A549 (cell line): ENCODE data around the gene ANK2. TPM values are rescaled to one million over a fixed set of nuclear protein-coding genes. Genes with fewer than 3 reads are reported as not detected.

Experiments
- ATAC-seq, 2 experiments: fragments of 200-7000 bp in 1 of 2; fragments of >200 bp in 1 of 2; cut with Nextera tagmentation in 1 of 2; cut with Tn5 transposase in 1 of 2; 3 replicates each; pipeline versions ENCODE4 v1.8.0 to v1.9.1; 2018 to 2020; ENCODE audit warnings: mild to moderate bottlenecking in 1 of 2, moderate library complexity in 1 of 2
- CTCF ChIA-PET: fragments of 300-600 bp; sonication (Branson Sonifier 250); formaldehyde crosslinking; extraction: SDS; loops from one replicate; lab custom pipeline; 2021; ENCODE audit warnings: antibody characterized with exemption, inconsistent platforms; lab: Yijun Ruan, JAX
- POLR2A ChIA-PET: fragments of 350-600 bp; formaldehyde crosslinking; extraction: SDS; loops from one replicate; lab custom pipeline; 2021; ENCODE audit warnings: antibody characterized with exemption, inconsistent platforms; lab: Yijun Ruan, JAX
- DNase-seq, 2 experiments: peaks; one replicate each; pipeline versions ENCODE4 v3.0.0 to v3.0.0-alpha.2; 2011 to 2016; ENCODE audit warnings: low read depth in 1 of 2, low spot score in 1 of 2
- FAIRE-seq: peaks from 2 replicates; lab custom pipeline; 2011; peaks lifted over from hg19 to GRCh38; lab: Jason Lieb, UNC
- H3K27ac ChIP-seq, 2 experiments: fragments of >200 bp; sonication (Bioruptor Twin); formaldehyde crosslinking; 3 replicates each; pipeline ENCODE4 v1.5.1; 2016 to 2017
- H3K4me1 ChIP-seq: fragments of >200 bp; sonication (Bioruptor Twin); formaldehyde crosslinking; 3 replicates; pipeline ENCODE4 v1.6.1; 2016
- H3K4me2 ChIP-seq: fragments of >200 bp; sonication (Bioruptor Twin); formaldehyde crosslinking; 3 replicates; pipeline ENCODE4 v1.6.1; 2016
- H3K4me3 ChIP-seq: fragments of >200 bp; sonication (Bioruptor Twin); formaldehyde crosslinking; 3 replicates; pipeline ENCODE4 v1.5.1; 2016
- H3K9me3 ChIP-seq: fragments of >200 bp; sonication (Bioruptor Twin); formaldehyde crosslinking; 3 replicates; pipeline ENCODE4 v1.6.1; 2016
- ATOH8 ChIP-seq: fragments of 250-450 bp; sonication (Bioruptor Pico); IDR thresholded peaks from 2 replicates; pipeline ENCODE4 v1.5.0; 2020; ENCODE audit warnings: low read depth, mild to moderate bottlenecking, moderate library complexity
- BCL3 ChIP-seq: fragments of >200 bp; sonication (Bioruptor Twin); formaldehyde crosslinking; IDR thresholded peaks from 3 replicates; pipeline ENCODE4 v1.6.1; 2016
- CBX8 ChIP-seq: fragments of 200-600 bp; sonication (generic); IDR thresholded peaks from 2 replicates; pipeline ENCODE4 v1.6.1; 2016
- CHD2 ChIP-seq: fragments of 150-350 bp; IDR thresholded peaks from 2 replicates; pipeline ENCODE4 v1.6.1; 2014; ENCODE audit warnings: low read length; ENCODE audit not compliant: partially characterized antibody
- CHD4 ChIP-seq: fragments of 200-600 bp; sonication (generic); IDR thresholded peaks from 2 replicates; pipeline ENCODE4 v1.6.1; 2016; ENCODE audit warnings: antibody characterized with exemption, mild to moderate bottlenecking, borderline replicate concordance
- E2F6 ChIP-seq: IDR thresholded peaks from 2 replicates; pipeline ENCODE4 v1.6.1; 2012; ENCODE audit warnings: low read depth, borderline replicate concordance
- EHF ChIP-seq: fragments of 250-450 bp; sonication (Bioruptor Pico); IDR thresholded peaks from 2 replicates; pipeline ENCODE4 v1.5.0; 2020; ENCODE audit warnings: mild to moderate bottlenecking
- FOSB ChIP-seq: fragments of 250-450 bp; sonication (Bioruptor Pico); IDR thresholded peaks from 2 replicates; pipeline ENCODE4 v1.5.0; 2020; ENCODE audit warnings: mild to moderate bottlenecking, moderate library complexity
- FOSL2 ChIP-seq, 2 experiments: fragments of 450-650 bp in 1 of 2; fragments of >200 bp in 1 of 2; sonication (Bioruptor Twin) in 1 of 2; formaldehyde crosslinking; IDR thresholded peaks; 2 replicates each; pipeline versions ENCODE4 v1.5.0 to v1.6.1; 2016 to 2020; ENCODE audit warnings: mild to moderate bottlenecking in 1 of 2, moderate library complexity in 1 of 2
- FOXS1 ChIP-seq: fragments of 250-450 bp; sonication (Bioruptor Pico); IDR thresholded peaks from 2 replicates; pipeline ENCODE4 v1.5.0; 2020; ENCODE audit warnings: mild to moderate bottlenecking, moderate library complexity
- HDAC2 ChIP-seq: fragments of 200-600 bp; sonication (generic); IDR thresholded peaks from 2 replicates; pipeline ENCODE4 v1.6.1; 2016
- HEYL ChIP-seq: fragments of 250-450 bp; sonication (Bioruptor Pico); IDR thresholded peaks from 2 replicates; pipeline ENCODE4 v1.8.0; 2021; ENCODE audit warnings: mild to moderate bottlenecking, moderate library complexity
- HOXB13 ChIP-seq: fragments of 250-450 bp; sonication (Bioruptor Pico); IDR thresholded peaks from 2 replicates; pipeline ENCODE4 v1.5.0; 2020; ENCODE audit warnings: low read depth, mild to moderate bottlenecking, moderate library complexity
- HOXB5 ChIP-seq: fragments of 250-450 bp; sonication (Bioruptor Pico); IDR thresholded peaks from 2 replicates; pipeline ENCODE4 v1.5.0; 2020; ENCODE audit warnings: mild to moderate bottlenecking, moderate library complexity
- JUN ChIP-seq, 2 experiments: fragments of >200 bp; sonication (Bioruptor Twin); formaldehyde crosslinking; IDR thresholded peaks; 2 replicates in 1 of 2; 3 replicates in 1 of 2; pipeline ENCODE4 v1.6.1; 2016 to 2017
- KDM5A ChIP-seq: fragments of 200-600 bp; sonication (generic); IDR thresholded peaks from 2 replicates; pipeline ENCODE4 v1.6.1; 2016; ENCODE audit warnings: antibody characterized with exemption, mild to moderate bottlenecking
- MAZ ChIP-seq: fragments of 150-350 bp; IDR thresholded peaks from 2 replicates; pipeline ENCODE4 v1.6.1; 2014; ENCODE audit warnings: antibody characterized with exemption, low read depth, low read length, borderline replicate concordance
- MYC ChIP-seq: IDR thresholded peaks from 2 replicates; pipeline ENCODE4 v1.6.1; 2012; ENCODE audit warnings: mild to moderate bottlenecking, inconsistent platforms, low read length, improper control_type of control experiment, borderline replicate concordance
- NFE2L2 ChIP-seq: fragments of 150-350 bp; conservative IDR thresholded peaks from 2 replicates; pipeline ENCODE4 v1.6.1; 2014; ENCODE audit warnings: low read length
- POLR2A ChIP-seq: IDR thresholded peaks from 2 replicates; pipeline ENCODE4 v1.6.1; 2012; ENCODE audit warnings: mild to moderate bottlenecking, low read length
- POLR2AphosphoS2 ChIP-seq: conservative IDR thresholded peaks from 2 replicates; pipeline ENCODE4 v1.6.1; 2012; ENCODE audit warnings: low read length, improper control_type of control experiment, inconsistent platforms
- RARB ChIP-seq: fragments of 250-450 bp; sonication (Bioruptor Pico); IDR thresholded peaks from 2 replicates; pipeline ENCODE4 v1.8.0; 2021; ENCODE audit warnings: mild to moderate bottlenecking, moderate library complexity
- TP53 ChIP-seq: fragments of 250-450 bp; sonication (Bioruptor Pico); IDR thresholded peaks from 2 replicates; pipeline ENCODE4 v1.5.0; 2021; ENCODE audit warnings: mild to moderate bottlenecking, moderate library complexity
- WGBS: methylation state at CpG from one replicate; pipeline ENCODE4 v1.1.6; 2017; ENCODE audit errors: missing lambda C conversion rate; 5-methylcytosine and 5-hydroxymethylcytosine counted together
- polyA plus RNA-seq, 4 experiments: library from polyadenylated mRNA; depleted of rRNA in 3 of 4; stranded (reverse); fragments of >200 nt; fragmentation: RNase III in 1 of 4; extraction: RNeasy Plus Mini Kit Qiagen cat#74134 plus additional on column Dnase treatment in 1 of 4; gene quantifications; 2 replicates in 3 of 4; 3 replicates in 1 of 4; pipeline ENCODE4 v1.2.3, GENCODE V29; 2011 to 2017

Gene ANK2
- polyA plus RNA-seq, 2 of the 4 experiments (the other 2 are of a cell fraction): 1.4 to 3.1 TPM

- no peaks in the 10 kb centered on the region for H3K4me1 ChIP-seq
- ATAC-seq (no peak), DNase-seq (no peak), FAIRE-seq (no peak)
- H3K27ac ChIP-seq: no peak overlapping the region
- H3K4me2 ChIP-seq: no peak overlapping the region
- CTCF ChIA-PET: no interaction called here
- no peaks in the 10 kb centered on the region for H3K9me3 ChIP-seq
- TF ChIP-seq FOXS1 (no peak), FOSB (CRISPR knock-in tag) (no peak), BCL3 (no peak), FOSL2 (IDR thresholded peaks at IDR 0.05) (no peak), FOSL2 (CRISPR knock-in tag; IDR thresholded peaks at IDR 0.05) (no peak), E2F6 (no peak), HOXB5 (CRISPR knock-in tag) (no peak)
- WGBS: 53% methylated on average over 3 of the region's 3 CpGs
- no peak overlapping the region for H3K4me3 ChIP-seq
- POLR2A ChIA-PET: no interaction called here
These were observed 67.9 kb downstream of the ANK2 start for GRCh38 chr4:113117358-113117702.

- ATAC-seq (no peak), FAIRE-seq (no peak)
These were observed 72.6 kb downstream of the ANK2 start for GRCh38 chr4:113122066-113122465.

GRCh38 chr4:113125418-113125817 lies 76.0 kb downstream of the ANK2 start:
- Histone ChIP-seq H3K4me3 (no peak overlapping the region), H3K9me3 (no peaks in the 10 kb centered on the region), H3K27ac (no peak overlapping the region), H3K4me1 (no peaks in the 10 kb centered on the region), H3K4me2 (no peak overlapping the region)
- TF ChIP-seq POLR2AphosphoS2: no peak
- no peak for TF ChIP-seq FOSB (CRISPR knock-in tag)
- TF ChIP-seq KDM5A: no peak
- no peak for TF ChIP-seq FOSL2 (IDR thresholded peaks at IDR 0.05)
- no peak for TF ChIP-seq FOSL2 (CRISPR knock-in tag; IDR thresholded peaks at IDR 0.05)
- no peak for TF ChIP-seq TP53 (CRISPR knock-in tag)
- no peak for TF ChIP-seq FOXS1
- no peak for TF ChIP-seq BCL3
- TF ChIP-seq HDAC2: no peak
- TF ChIP-seq HOXB5 (CRISPR knock-in tag): no peak
- no peak for TF ChIP-seq CHD4
- no peak for TF ChIP-seq MAZ
- TF ChIP-seq NFE2L2: no peak
- no peak for TF ChIP-seq RARB (CRISPR knock-in tag)
- no peak for TF ChIP-seq CBX8
- no peak for TF ChIP-seq HEYL (CRISPR knock-in tag)
- no peak for TF ChIP-seq JUN (IDR thresholded peaks at IDR 0.05)
- 76% methylated on average over 1 of the region's 1 CpG for WGBS
- ChIA-PET POLR2A (no interaction called here), CTCF (interaction anchor here (1.4 kb wide), 1 partner anchor 19 kb away, joined by 3 read pairs; no protein-coding TSS in a partner anchor)
- DNase-seq: no peak
- ATAC-seq: no peak
- FAIRE-seq: no peak

More at GRCh38 chr4:113122066-113122465, 72.6 kb downstream of the ANK2 start:
- POLR2A ChIA-PET: no interaction called here
- no peak overlapping the region for H3K4me2 ChIP-seq
- no peak for TF ChIP-seq POLR2A
- no peak for TF ChIP-seq CHD2
- no peak for TF ChIP-seq HOXB13 (CRISPR knock-in tag)
- no peak for TF ChIP-seq EHF (CRISPR knock-in tag)
- no peak for TF ChIP-seq MYC
- no peak for TF ChIP-seq ATOH8 (CRISPR knock-in tag)
- TF ChIP-seq, all 56 proteins: peak for 0
- H3K4me3 ChIP-seq: no peak overlapping the region
- no peak for DNase-seq
- H3K4me1 ChIP-seq: no peaks in the 10 kb centered on the region
- H3K27ac ChIP-seq: no peak overlapping the region
- no peaks in the 10 kb centered on the region for H3K9me3 ChIP-seq
- CTCF ChIA-PET: no interaction called here
- WGBS: 53% methylated on average over 1 of the region's 1 CpG
